Measurements from ENCODE around the gene TBC1D8.
"Not testable (repeated sequence)": the region's sequence is repeated elsewhere in the genome, so short reads cannot be mapped to it uniquely, and the experiment has no call there.

Gene TBC1D8

GRCh38 chr2:101057051-101057933 lies 93.9 kb downstream of the TBC1D8 start:
- DNase-seq: no peak

GRCh38 chr2:101053117-101053516 lies 98.1 kb downstream of the TBC1D8 start:
- DNase-seq: no peak

- DNase-seq: no peak
These were observed 99.0 kb downstream of the TBC1D8 start for GRCh38 chr2:101052147-101052546.

GRCh38 chr2:101050886-101051285 lies 100.3 kb downstream of the TBC1D8 start:
- not testable (repeated sequence) for DNase-seq

GRCh38 chr2:101048756-101049155 lies 102.4 kb downstream of the TBC1D8 start:
- no peak for DNase-seq

GRCh38 chr2:101047774-101048173 lies 103.4 kb downstream of the TBC1D8 start:
- no peak for DNase-seq

GRCh38 chr2:101047075-101047766 lies 104.0 kb downstream of the TBC1D8 start:
- no peak for DNase-seq

- no peak for DNase-seq
These were observed 105.9 kb downstream of the TBC1D8 start for GRCh38 chr2:101045330-101045729.

GRCh38 chr2:101041413-101041812 lies 109.8 kb downstream of the TBC1D8 start:
- DNase-seq: no peak

- no peak for DNase-seq
These were observed 110.4 kb downstream of the TBC1D8 start for GRCh38 chr2:101040761-101041160.

GRCh38 chr2:101040072-101040471 lies 111.1 kb downstream of the TBC1D8 start:
- no peak for DNase-seq

GRCh38 chr2:101038455-101039255 lies 112.5 kb downstream of the TBC1D8 start:
- no peak for DNase-seq

- DNase-seq: no peak
These were observed 113.9 kb downstream of the TBC1D8 start for GRCh38 chr2:101037161-101037755.

GRCh38 chr2:101036562-101036961 lies 114.6 kb downstream of the TBC1D8 start:
- peak; percentile 10 for DNase-seq

GRCh38 chr2:101032084-101032776 lies 119.0 kb downstream of the TBC1D8 start:
- no peak for DNase-seq

- no peak for DNase-seq
These were observed 120.2 kb downstream of the TBC1D8 start for GRCh38 chr2:101030866-101031554.

GRCh38 chr2:101027852-101028251 lies 123.3 kb downstream of the TBC1D8 start:
- no peak for DNase-seq

- no peak for DNase-seq
These were observed 124.2 kb downstream of the TBC1D8 start for GRCh38 chr2:101026923-101027469.

- no peak for DNase-seq
These were observed 124.9 kb downstream of the TBC1D8 start for GRCh38 chr2:101026253-101026701.

GRCh38 chr2:101025561-101025960 lies 125.6 kb downstream of the TBC1D8 start:
- no peak for DNase-seq
